ENCODE results near the gene ZSCAN18.

DNA sequence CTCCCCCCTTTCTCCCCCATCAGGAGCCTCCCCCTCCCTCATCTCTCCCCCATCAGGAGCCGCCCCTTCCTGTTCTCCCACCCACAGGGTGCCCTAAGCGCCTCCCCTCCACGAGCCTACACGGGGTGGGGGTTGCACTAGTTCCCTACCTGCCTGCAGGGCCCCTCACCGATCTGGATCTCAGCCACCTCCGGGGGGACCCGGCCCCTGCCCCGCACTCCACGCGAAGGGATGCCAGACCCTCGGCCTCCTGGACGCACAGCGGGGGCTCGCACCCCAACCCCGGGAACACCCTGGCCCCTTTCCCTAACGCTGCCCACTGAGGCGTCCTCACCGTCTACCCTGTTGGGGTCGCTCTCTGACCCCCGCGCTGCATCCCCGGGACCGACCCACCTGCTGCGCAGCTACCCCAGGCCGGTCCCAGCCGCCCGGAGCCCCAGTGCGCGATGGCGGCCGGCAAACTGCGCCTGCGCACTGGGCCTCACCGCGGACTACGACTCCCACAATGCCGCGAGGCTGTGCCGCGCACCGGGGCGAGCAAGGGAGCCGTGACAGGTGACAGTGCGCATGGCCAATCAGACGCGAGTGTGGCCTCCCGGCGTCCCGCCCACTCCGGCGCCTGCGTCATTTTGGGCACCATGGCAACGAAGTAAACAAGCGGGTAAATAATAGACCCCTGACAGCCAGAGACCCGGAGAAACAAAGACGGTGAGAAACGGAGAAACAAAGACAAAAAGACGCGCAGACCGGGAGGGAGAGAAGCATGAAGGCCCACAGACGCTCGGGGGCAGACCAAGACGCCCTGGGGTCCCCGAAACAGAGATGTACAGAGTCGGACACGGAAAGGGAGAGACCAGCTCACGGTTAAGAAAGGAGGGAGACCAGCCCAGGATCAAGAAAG, at the start of gene ZSCAN18:
- TF ChIP-seq CTCF (IDR thresholded peaks at IDR 0.05; ENCODE audit: low read length) (no peak), EZH2 (optimal IDR thresholded peaks at IDR 0.05; ENCODE audit: low read depth, low read length) (no peak), EZH2phosphoT487 (IDR thresholded peaks at IDR 0.05; ENCODE audit: low read length) (no peak)

Data from MM.1S (cell line).